ENCODE results near the gene DMTF1. TPM values are rescaled to one million over a fixed set of nuclear protein-coding genes. Genes with fewer than 3 reads are reported as not detected.

Gene DMTF1
- total and polyA plus RNA-seq, 9 of the 15 experiments (the other 6 are each of a cell fraction or from before 2014, with no cell fraction given), result 25.7 to 208 (median 74.7) TPM

- TF ChIP-seq ZNF830 (CRISPR knock-in tag; IDR thresholded peaks at IDR 0.05) (no peak), FOXK1 (CRISPR knock-in tag; IDR thresholded peaks at IDR 0.05; ENCODE audit: borderline replicate concordance) (0 out of 2 replicates have a peak, but pooled peaks have one; percentile 41), PHF21A (IDR thresholded peaks at IDR 0.05; ENCODE audit: borderline replicate concordance, low read depth) (peak; percentile 97), KAT7 (CRISPR knock-in tag; IDR thresholded peaks at IDR 0.05; ENCODE audit: borderline replicate concordance) (0 out of 2 replicates have a peak, but pooled peaks have one; percentile 90), ZNF785 (CRISPR knock-in tag; IDR thresholded peaks at IDR 0.05) (no peak), ZNF23 (CRISPR knock-in tag; IDR thresholded peaks at IDR 0.05) (no peak), HMG20B (CRISPR knock-in tag; IDR thresholded peaks at IDR 0.05) (no peak), KLF13 (tag; IDR thresholded peaks at IDR 0.05; ENCODE audit: borderline replicate concordance, low read depth) (0 out of 2 replicates have a peak, but pooled peaks have one; percentile 3), SMARCA4 (IDR thresholded peaks at IDR 0.05) (no peak), FOXJ2 (tag; IDR thresholded peaks at IDR 0.05) (no peak), TFE3 (CRISPR knock-in tag; IDR thresholded peaks at IDR 0.05) (no peak), ZNF551 (CRISPR knock-in tag; IDR thresholded peaks at IDR 0.05) (no peak), UBTF (IDR thresholded peaks at IDR 0.05; ENCODE audit: borderline replicate concordance in 1 of 2, low read depth in 2 of 2, low read length in 2 of 2) (no peak), THAP7 (CRISPR knock-in tag; IDR thresholded peaks at IDR 0.05) (no peak), GTF2B (IDR thresholded peaks at IDR 0.05; ENCODE audit: extremely low read depth, insufficient read length) (no peak), HDAC3 (IDR thresholded peaks at IDR 0.05; ENCODE audit: borderline replicate concordance, partially characterized antibody) (no peak), SMARCB1 (IDR thresholded peaks at IDR 0.05; ENCODE audit: insufficient read length, low read depth) (no peak), HDAC1 (IDR thresholded peaks at IDR 0.05) (peak in 1 of 2 experiments; percentile 82; a peak in 1 of 4 replicates), HDAC2 (IDR thresholded peaks at IDR 0.05) (peak; percentile 71; the same call in 1 of the 2 replicates)
- TF ChIP-seq, protein P1, sequence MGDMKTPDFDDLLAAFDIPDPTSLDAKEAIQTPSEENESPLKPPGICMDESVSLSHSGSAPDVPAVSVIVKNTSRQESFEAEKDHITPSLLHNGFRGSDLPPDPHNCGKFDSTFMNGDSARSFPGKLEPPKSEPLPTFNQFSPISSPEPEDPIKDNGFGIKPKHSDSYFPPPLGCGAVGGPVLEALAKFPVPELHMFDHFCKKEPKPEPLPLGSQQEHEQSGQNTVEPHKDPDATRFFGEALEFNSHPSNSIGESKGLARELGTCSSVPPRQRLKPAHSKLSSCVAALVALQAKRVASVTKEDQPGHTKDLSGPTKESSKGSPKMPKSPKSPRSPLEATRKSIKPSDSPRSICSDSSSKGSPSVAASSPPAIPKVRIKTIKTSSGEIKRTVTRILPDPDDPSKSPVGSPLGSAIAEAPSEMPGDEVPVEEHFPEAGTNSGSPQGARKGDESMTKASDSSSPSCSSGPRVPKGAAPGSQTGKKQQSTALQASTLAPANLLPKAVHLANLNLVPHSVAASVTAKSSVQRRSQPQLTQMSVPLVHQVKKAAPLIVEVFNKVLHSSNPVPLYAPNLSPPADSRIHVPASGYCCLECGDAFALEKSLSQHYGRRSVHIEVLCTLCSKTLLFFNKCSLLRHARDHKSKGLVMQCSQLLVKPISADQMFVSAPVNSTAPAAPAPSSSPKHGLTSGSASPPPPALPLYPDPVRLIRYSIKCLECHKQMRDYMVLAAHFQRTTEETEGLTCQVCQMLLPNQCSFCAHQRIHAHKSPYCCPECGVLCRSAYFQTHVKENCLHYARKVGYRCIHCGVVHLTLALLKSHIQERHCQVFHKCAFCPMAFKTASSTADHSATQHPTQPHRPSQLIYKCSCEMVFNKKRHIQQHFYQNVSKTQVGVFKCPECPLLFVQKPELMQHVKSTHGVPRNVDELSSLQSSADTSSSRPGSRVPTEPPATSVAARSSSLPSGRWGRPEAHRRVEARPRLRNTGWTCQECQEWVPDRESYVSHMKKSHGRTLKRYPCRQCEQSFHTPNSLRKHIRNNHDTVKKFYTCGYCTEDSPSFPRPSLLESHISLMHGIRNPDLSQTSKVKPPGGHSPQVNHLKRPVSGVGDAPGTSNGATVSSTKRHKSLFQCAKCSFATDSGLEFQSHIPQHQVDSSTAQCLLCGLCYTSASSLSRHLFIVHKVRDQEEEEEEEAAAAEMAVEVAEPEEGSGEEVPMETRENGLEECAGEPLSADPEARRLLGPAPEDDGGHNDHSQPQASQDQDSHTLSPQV (IDR thresholded peaks at IDR 0.05), result no peak
Measured at GRCh38 chr7:87219545-87220025, 67.3 kb downstream of the DMTF1 start, which contains the start of gene TMEM243 (continued).

All from K562 (cell line).